ENCODE measurements around the gene FRMPD2. TPM values are rescaled to one million over a fixed set of nuclear protein-coding genes. Genes with fewer than 3 reads are reported as not detected.
"Not testable (repeated sequence)": the region's sequence is repeated elsewhere in the genome, so short reads cannot be mapped to it uniquely, and the experiment has no call there.

Gene FRMPD2
- total RNA-seq, 4 donors from 2014 or later = not detected

DNA sequence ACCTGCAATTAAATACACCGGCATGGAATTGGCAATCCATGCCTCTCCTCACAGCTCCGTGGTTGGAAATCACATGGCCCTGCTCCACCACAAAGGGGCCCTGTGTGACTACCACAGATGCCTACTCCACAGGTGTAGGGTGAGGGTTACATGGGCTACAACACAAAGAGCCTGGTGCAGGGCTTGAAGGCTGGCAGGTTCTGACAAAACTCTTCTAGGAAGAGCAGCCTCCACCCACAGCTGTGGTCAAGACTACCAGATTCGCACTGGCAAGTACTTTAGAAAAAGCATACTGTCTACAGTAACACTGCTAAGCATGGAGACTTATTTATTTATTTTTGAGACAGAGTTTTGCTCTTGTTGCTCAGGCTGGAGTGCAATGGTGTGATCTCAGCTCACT lies 126.9 kb downstream of the FRMPD2 start:
- H3K4me1 ChIP-seq; ATAC-seq; H3K36me3 ChIP-seq; H3K27me3 ChIP-seq; H3K9me3 ChIP-seq; in situ Hi-C loops (cut with MboI; ENCODE audit: low sequenced_read_pairs in 4 of 4); DNase-seq; H3K27ac ChIP-seq; H3K4me3 ChIP-seq; intact Hi-C loops (cut with DNase I; ENCODE audit: low total_unique reads): not testable (repeated sequence)

DNA sequence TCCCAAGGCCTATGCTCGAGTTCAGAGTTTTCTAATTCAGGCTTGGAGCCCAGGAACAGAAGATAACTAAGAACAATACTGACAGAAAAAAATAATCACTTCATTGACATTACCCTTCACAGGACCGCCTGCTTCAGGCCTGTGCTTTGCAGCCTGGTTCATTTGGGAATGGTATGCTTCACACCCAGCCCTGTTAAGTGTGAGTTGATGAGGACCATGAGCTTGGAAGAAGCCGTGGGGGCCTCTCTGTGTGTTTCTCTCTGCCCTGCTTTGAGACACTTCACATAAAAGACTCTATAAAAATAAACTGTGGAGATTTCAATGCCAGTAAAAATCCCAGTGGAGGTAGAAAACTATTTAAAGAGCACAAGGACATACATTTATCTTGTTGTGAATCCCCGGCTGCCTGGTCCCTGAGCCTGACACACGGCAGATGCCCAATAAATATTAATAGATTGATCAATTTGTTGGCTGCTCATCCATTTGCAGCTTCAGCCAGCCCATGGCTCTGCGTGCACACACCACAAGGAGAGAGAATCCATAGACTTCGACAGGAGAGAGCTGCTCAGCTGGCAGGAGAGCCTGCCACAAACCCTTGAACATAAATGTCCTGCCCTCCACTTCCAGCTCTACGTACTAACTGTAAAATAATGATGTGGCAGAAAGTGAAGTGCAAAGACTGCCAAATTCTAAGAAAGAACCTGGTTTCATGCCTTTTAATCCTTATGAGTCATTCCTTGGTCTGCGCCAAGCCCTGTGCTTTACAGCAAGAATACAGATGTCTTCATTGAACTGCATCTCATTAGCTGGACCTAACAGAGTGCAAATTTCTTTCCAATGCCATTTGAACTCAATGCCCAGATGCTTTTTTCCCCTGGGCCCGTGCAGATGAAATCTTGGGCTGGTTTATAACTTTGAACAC lies 130.5 kb downstream of the FRMPD2 start:
- intact Hi-C loops (cut with DNase I; ENCODE audit: low total_unique reads); H3K27ac ChIP-seq; DNase-seq; H3K36me3 ChIP-seq; H3K4me1 ChIP-seq; in situ Hi-C loops (cut with MboI; ENCODE audit: low sequenced_read_pairs in 4 of 4); ATAC-seq; H3K27me3 ChIP-seq; H3K4me3 ChIP-seq; H3K9me3 ChIP-seq: not testable (repeated sequence)

DNA sequence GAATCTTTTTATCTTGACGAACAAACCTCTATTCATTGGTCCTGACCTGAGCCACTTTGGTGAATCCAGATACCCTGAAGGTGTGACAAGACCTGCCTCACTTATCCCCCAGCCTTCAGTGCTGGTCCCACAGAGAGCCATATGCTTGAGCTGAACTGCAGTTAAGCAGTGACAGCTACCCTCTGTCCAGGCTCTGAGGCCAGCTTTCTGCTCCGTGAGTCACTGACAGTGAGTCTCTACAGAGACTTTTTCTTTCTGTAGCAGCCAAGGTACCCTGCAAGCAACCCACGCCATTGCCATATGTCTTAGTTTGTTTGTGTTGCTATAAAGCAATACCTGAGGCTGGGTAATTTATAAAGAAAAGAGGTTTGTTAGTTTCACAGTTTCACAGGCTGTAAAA lies 133.5 kb downstream of the FRMPD2 start:
- intact Hi-C loops (cut with DNase I; ENCODE audit: low total_unique reads); ATAC-seq; H3K27me3 ChIP-seq; H3K4me3 ChIP-seq; H3K4me1 ChIP-seq; H3K9me3 ChIP-seq; in situ Hi-C loops (cut with MboI; ENCODE audit: low sequenced_read_pairs in 4 of 4); DNase-seq; H3K36me3 ChIP-seq; H3K27ac ChIP-seq: not testable (repeated sequence)

DNA sequence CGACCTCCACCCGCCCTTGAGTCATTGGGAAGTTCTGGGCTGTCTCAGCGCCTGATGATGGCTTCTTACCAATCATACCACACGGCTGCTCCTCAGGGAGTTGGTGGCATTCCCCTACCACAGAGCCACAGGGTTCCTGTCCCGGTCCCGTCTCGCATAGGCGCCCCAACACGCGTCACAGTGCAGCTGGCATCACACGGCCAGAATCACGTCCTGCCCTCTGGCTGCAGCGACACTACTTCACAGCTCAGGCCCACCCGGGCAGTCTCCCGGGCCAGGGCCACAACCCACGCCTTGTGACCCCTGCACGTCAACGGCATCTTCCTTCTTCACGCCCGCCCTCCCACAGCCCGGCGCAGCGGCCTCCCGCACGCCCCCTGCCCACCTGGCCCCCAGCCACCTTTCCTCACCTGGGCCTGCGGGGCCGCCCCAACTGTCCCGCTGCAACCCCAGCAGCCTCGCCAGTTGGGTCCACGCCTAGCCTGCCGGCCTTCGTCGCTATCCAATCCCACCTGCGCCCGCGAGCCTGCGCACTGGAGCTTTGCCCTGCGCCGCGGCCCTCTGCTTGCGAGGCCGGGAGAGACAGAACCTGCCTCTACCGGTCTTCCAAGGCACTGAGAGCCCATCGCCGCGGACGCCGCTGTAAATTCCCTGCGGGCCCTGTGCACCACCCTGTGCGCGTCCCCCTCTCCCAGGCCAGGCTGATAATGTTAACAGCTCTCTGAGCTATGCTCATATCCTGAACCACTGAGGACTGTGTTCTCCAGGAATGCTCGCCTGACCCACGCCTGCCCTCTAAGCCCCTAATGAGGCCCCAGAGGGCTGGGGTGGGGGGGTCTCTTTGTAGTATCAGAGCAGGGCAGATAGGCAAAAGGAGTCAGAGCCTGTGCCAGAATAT lies 134.3 kb downstream of the FRMPD2 start:
- H3K9me3 ChIP-seq; H3K27ac ChIP-seq; H3K4me1 ChIP-seq; in situ Hi-C loops (cut with MboI; ENCODE audit: low sequenced_read_pairs in 4 of 4); H3K4me3 ChIP-seq; intact Hi-C loops (cut with DNase I; ENCODE audit: low total_unique reads); H3K36me3 ChIP-seq; H3K27me3 ChIP-seq; DNase-seq: not testable (repeated sequence)
- peak; percentile 30 to 83 for ATAC-seq

DNA sequence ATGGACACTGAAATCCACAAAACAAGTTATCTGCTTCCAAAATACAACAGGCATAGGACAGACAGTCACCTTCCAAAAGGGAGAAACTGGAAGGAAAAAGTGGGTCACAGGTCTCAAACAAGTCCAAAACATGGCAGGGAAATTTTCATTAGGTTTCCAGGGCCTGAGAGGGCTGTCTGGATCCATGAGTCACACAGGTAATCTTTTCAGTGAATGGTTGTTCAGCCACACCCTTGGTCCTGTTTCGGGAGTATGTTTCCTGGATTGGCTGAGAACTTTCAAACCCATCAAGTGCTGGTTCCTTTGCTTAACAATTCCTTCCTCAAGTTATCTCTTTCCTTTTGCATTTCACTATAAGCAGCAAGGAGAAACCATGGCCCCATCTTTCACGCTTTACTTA lies 145.5 kb downstream of the FRMPD2 start:
- in situ Hi-C loops (cut with MboI; ENCODE audit: low sequenced_read_pairs in 4 of 4); H3K36me3 ChIP-seq; H3K4me1 ChIP-seq; intact Hi-C loops (cut with DNase I; ENCODE audit: low total_unique reads); H3K9me3 ChIP-seq; H3K4me3 ChIP-seq; H3K27me3 ChIP-seq; H3K27ac ChIP-seq; ATAC-seq; DNase-seq: not testable (repeated sequence)

DNA sequence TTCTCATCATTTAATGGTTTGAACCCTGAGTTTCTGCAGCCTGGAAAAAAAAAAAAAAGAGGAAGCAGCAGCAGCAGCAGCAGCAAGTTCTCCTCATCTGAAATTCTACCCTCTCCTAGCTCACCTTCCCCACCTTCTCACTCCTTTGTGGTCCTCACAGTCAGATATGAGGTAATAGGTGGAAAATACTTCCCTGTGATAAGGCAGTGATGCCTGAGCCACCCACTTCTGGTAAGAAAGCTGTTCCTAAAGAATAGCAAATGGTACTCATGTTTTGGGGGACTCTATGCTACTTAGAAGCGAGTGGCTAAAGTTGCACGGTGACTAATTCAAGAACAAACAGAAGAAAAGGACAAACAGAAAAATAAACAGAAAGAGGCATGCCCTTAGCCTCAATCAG lies 148.2 kb downstream of the FRMPD2 start:
- not testable (repeated sequence) for H3K36me3 ChIP-seq

DNA sequence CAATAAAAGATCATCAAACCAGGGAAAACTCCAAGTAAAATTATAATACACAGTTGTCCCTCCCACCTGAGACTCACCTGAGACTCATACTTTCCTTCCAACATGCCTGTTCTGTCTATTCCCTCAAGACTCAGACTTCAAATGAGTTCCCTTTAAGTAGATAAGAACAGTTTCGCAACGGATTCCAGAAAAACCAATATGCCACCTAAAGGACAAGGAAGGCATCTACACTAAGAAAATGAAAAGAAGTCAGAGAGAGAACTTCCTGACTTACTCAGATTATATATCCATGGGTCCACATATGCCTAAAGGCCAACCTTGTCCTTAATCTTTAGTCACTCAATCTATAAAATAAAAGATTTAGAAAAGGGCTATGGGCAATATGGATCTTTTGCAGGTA lies 148.9 kb downstream of the FRMPD2 start:
- H3K27me3 ChIP-seq; ATAC-seq; intact Hi-C loops (cut with DNase I; ENCODE audit: low total_unique reads); H3K27ac ChIP-seq; H3K4me3 ChIP-seq; H3K9me3 ChIP-seq; DNase-seq; H3K4me1 ChIP-seq; in situ Hi-C loops (cut with MboI; ENCODE audit: low sequenced_read_pairs in 4 of 4); H3K36me3 ChIP-seq: not testable (repeated sequence)

More for the DNA sequence above, 148.2 kb downstream of the FRMPD2 start:
- DNase-seq; H3K4me1 ChIP-seq; ATAC-seq; H3K27ac ChIP-seq; H3K9me3 ChIP-seq; H3K4me3 ChIP-seq; in situ Hi-C loops (cut with MboI; ENCODE audit: low sequenced_read_pairs in 4 of 4); H3K27me3 ChIP-seq; intact Hi-C loops (cut with DNase I; ENCODE audit: low total_unique reads): not testable (repeated sequence)

DNA sequence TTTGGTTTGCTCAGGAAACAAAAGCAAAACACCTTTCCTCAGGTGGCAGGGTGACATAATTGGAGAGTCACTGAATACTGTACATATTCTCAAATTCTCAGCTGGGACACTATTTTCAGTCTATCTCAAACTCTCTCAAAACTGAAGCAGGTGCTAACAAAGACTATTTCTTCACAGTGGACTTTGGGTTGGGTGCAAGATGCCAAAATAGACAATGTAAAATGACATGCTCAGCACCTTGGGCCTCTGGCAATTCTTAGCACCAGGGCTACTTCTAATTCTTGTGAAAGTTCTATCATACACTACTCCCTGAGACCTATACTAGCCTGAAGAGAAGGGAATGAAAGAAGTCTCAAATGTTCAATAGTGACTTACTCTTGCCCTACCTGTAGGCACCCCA lies 151.9 kb downstream of the FRMPD2 start:
- H3K36me3 ChIP-seq; intact Hi-C loops (cut with DNase I; ENCODE audit: low total_unique reads); H3K27me3 ChIP-seq; in situ Hi-C loops (cut with MboI; ENCODE audit: low sequenced_read_pairs in 4 of 4); ATAC-seq; H3K27ac ChIP-seq; H3K4me3 ChIP-seq; DNase-seq; H3K9me3 ChIP-seq; H3K4me1 ChIP-seq: not testable (repeated sequence)

DNA sequence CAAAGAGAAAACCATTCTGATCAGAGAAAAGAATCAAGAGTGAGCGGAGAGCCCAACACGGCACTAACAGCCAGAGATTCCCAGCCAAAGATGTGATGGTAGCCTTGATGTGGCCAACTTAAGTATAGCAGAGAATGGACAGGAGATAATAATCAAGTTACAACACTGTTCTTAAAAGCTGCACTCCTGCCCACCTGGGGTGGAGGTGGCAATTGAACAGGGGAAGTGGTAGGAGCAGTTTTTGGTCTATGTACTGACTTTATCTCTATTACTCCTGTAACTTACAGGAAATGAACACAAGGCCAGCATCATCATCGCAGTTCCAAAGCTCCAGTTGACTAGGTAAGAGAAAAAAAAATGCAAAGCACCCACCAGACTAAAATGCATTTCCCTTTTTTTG lies 164.2 kb downstream of the FRMPD2 start:
- in situ Hi-C loops (cut with MboI; ENCODE audit: low sequenced_read_pairs in 4 of 4); ATAC-seq; H3K4me3 ChIP-seq: not testable (repeated sequence)

More for the DNA sequence above, 164.2 kb downstream of the FRMPD2 start:
- H3K36me3 ChIP-seq; H3K9me3 ChIP-seq; intact Hi-C loops (cut with DNase I; ENCODE audit: low total_unique reads); DNase-seq; H3K4me1 ChIP-seq; H3K27ac ChIP-seq; H3K27me3 ChIP-seq: not testable (repeated sequence)
